BE2C (cell line): ENCODE results near the gene METTL9. TPM values are rescaled to one million over a fixed set of nuclear protein-coding genes. Genes with fewer than 3 reads are reported as not detected.
"Not testable (repeated sequence)": the region's sequence is repeated elsewhere in the genome, so short reads cannot be mapped to it uniquely, and the experiment has no call there.

Source experiments
- DNase-seq: peaks from one replicate; pipeline ENCODE4 v3.0.0-alpha.2; 2020
- H3K27me3 ChIP-seq: fragments of 250-450 bp; sonication (Bioruptor Pico); 2 replicates; pipeline ENCODE4 v1.5.1; 2020; ENCODE audit warnings: mild to moderate bottlenecking
- H3K36me3 ChIP-seq: fragments of 250-450 bp; sonication (Bioruptor Pico); 2 replicates; pipeline ENCODE4 v1.5.1; 2020; ENCODE audit warnings: mild to moderate bottlenecking
- H3K4me1 ChIP-seq: fragments of 250-450 bp; sonication (Bioruptor Pico); 2 replicates; pipeline ENCODE4 v1.5.1; 2020
- H3K4me3 ChIP-seq: 2 replicates; pipeline ENCODE4 v1.5.1; 2011; ENCODE audit warnings: low read depth, low read length
- H3K9me3 ChIP-seq: fragments of 250-450 bp; sonication (Bioruptor Pico); 2 replicates; pipeline ENCODE4 v1.5.1; 2020
- CTCF ChIP-seq: IDR thresholded peaks from 2 replicates; pipeline ENCODE4 v1.5.1; 2012; ENCODE audit warnings: mild to moderate bottlenecking, low read depth, low read length
- polyA plus RNA-seq: library from polyadenylated mRNA; unstranded; fragments of >200 nt; gene quantifications from one replicate; pipeline ENCODE4 v1.2.1, GENCODE V29; 2012; ENCODE audit warnings: low read depth, missing spikeins; ENCODE audit not compliant: insufficient read length, insufficient read depth

Gene METTL9
- 101 TPM for polyA plus RNA-seq

- Histone ChIP-seq H3K27me3 (no peaks in the 10 kb centered on the region), H3K4me1 (peaks cover 3% of the 10 kb centered on the region; the same call in 1 of the 2 replicates), H3K4me3 (peak within 1 kb of the TSS; percentile 98), H3K36me3 (no peaks in the 10 kb centered on the region), H3K9me3 (no peaks in the 10 kb centered on the region)
- peak; percentile 97 for DNase-seq
- TF ChIP-seq CTCF, result no peak
Measured at GRCh38 chr16:21599122-21600030, at the start of gene METTL9. Gene METTL9, plus strand, starts transcription at chr16:21599577. Its CDS starts 157 bp downstream, at chr16:21599734.

- H3K4me1 ChIP-seq, H3K36me3 ChIP-seq, H3K27me3 ChIP-seq, DNase-seq, H3K9me3 ChIP-seq, H3K4me3 ChIP-seq: not testable (repeated sequence)
Measured at GRCh38 chr16:21549975-21550374, 49.4 kb upstream of the METTL9 start.

GRCh38 chr16:21550435-21550834 lies 48.9 kb upstream of the METTL9 start:
- H3K4me3 ChIP-seq, DNase-seq, H3K9me3 ChIP-seq, H3K36me3 ChIP-seq, H3K4me1 ChIP-seq, H3K27me3 ChIP-seq: not testable (repeated sequence)

- not testable (repeated sequence) for H3K27me3 ChIP-seq, H3K4me3 ChIP-seq, H3K4me1 ChIP-seq, DNase-seq, H3K9me3 ChIP-seq, H3K36me3 ChIP-seq
Measured at GRCh38 chr16:21551076-21551475, 48.3 kb upstream of the METTL9 start.

- H3K4me1 ChIP-seq, H3K36me3 ChIP-seq, H3K9me3 ChIP-seq, DNase-seq, H3K4me3 ChIP-seq, H3K27me3 ChIP-seq: not testable (repeated sequence)
Measured at GRCh38 chr16:21551600-21551999, 47.8 kb upstream of the METTL9 start.

GRCh38 chr16:21553481-21554296 lies 45.7 kb upstream of the METTL9 start:
- H3K9me3 ChIP-seq, H3K4me1 ChIP-seq, DNase-seq, H3K4me3 ChIP-seq, H3K27me3 ChIP-seq, H3K36me3 ChIP-seq: not testable (repeated sequence)

GRCh38 chr16:21554795-21555585 lies 44.4 kb upstream of the METTL9 start:
- no peaks in the 10 kb centered on the region for H3K9me3 ChIP-seq
- H3K36me3 ChIP-seq, result no peaks in the 10 kb centered on the region
- TF ChIP-seq CTCF, result peak; percentile 98
- no peaks in the 10 kb centered on the region; the same call in 1 of the 2 replicates for H3K4me1 ChIP-seq
- H3K27me3 ChIP-seq, result no peaks in the 10 kb centered on the region
- H3K4me3 ChIP-seq, result peak overlapping the region; percentile 29; the same call in 1 of the 2 replicates
- DNase-seq, result peak; percentile 92

GRCh38 chr16:21555621-21556020 lies 43.8 kb upstream of the METTL9 start:
- DNase-seq, H3K27me3 ChIP-seq, H3K4me1 ChIP-seq, H3K9me3 ChIP-seq, H3K36me3 ChIP-seq, H3K4me3 ChIP-seq: not testable (repeated sequence)

GRCh38 chr16:21556026-21556595 lies 43.3 kb upstream of the METTL9 start:
- H3K4me3 ChIP-seq, result peak overlapping the region; percentile 43
- not testable (repeated sequence) for H3K4me1 ChIP-seq, H3K9me3 ChIP-seq, H3K36me3 ChIP-seq, DNase-seq, H3K27me3 ChIP-seq

- peak; percentile 87 for DNase-seq
- H3K27me3 ChIP-seq, result not testable (repeated sequence)
Measured at GRCh38 chr16:21556651-21557241, 42.6 kb upstream of the METTL9 start.

More at GRCh38 chr16:21556651-21557241, 42.6 kb upstream of the METTL9 start:
- not testable (repeated sequence) for H3K9me3 ChIP-seq, H3K4me1 ChIP-seq, H3K36me3 ChIP-seq
- peak overlapping the region; percentile 43 for H3K4me3 ChIP-seq
